GM10847 (cell line): ENCODE results near the gene ADAMTS12.

Source experiments
- POLR2A ChIP-seq: IDR thresholded peaks from 2 replicates; pipeline ENCODE4 v1.6.1; 2011; ENCODE audit not compliant: insufficient read length; ENCODE audit errors: extremely low read depth

The ADAMTS12 gene

GRCh38 chr5:33800241-33800950 lies 91.4 kb downstream of the ADAMTS12 start:
- TF ChIP-seq POLR2A, result no peak

- TF ChIP-seq POLR2A, result no peak
These were observed 96.3 kb downstream of the ADAMTS12 start for GRCh38 chr5:33795496-33795895.

- TF ChIP-seq POLR2A, result no peak
These were observed 97.1 kb downstream of the ADAMTS12 start for GRCh38 chr5:33794550-33795181.

GRCh38 chr5:33793836-33794549 lies 97.8 kb downstream of the ADAMTS12 start:
- no peak for TF ChIP-seq POLR2A

GRCh38 chr5:33793276-33793675 lies 98.5 kb downstream of the ADAMTS12 start:
- TF ChIP-seq POLR2A, result no peak

- no peak for TF ChIP-seq POLR2A
These were observed 99.2 kb downstream of the ADAMTS12 start for GRCh38 chr5:33792559-33792958.

- no peak for TF ChIP-seq POLR2A
These were observed 102.2 kb downstream of the ADAMTS12 start for GRCh38 chr5:33789567-33789957.

GRCh38 chr5:33788922-33789566 lies 102.7 kb downstream of the ADAMTS12 start:
- TF ChIP-seq POLR2A, result no peak

GRCh38 chr5:33785571-33785970 lies 106.2 kb downstream of the ADAMTS12 start:
- TF ChIP-seq POLR2A, result no peak

GRCh38 chr5:33781286-33781685 lies 110.5 kb downstream of the ADAMTS12 start:
- TF ChIP-seq POLR2A, result no peak

GRCh38 chr5:33776151-33776660 lies 115.6 kb downstream of the ADAMTS12 start:
- TF ChIP-seq POLR2A, result no peak

- no peak for TF ChIP-seq POLR2A
These were observed 117.4 kb downstream of the ADAMTS12 start for GRCh38 chr5:33774341-33774740.

GRCh38 chr5:33772380-33772897 lies 119.4 kb downstream of the ADAMTS12 start:
- no peak for TF ChIP-seq POLR2A

- no peak for TF ChIP-seq POLR2A
These were observed 121.8 kb downstream of the ADAMTS12 start for GRCh38 chr5:33769968-33770367.

GRCh38 chr5:33769196-33769595 lies 122.6 kb downstream of the ADAMTS12 start:
- TF ChIP-seq POLR2A, result no peak
